Measurements from ENCODE around the gene OSTM1.

The OSTM1 gene
- 45.7 to 74.0 (median 66.7) reads per million in 3 experiments for total RNA-seq

GRCh38 chr6:108074359-108075144, at the start of gene OSTM1:
Gene OSTM1, minus strand, starts transcription at chr6:108074741. Its CDS starts 90 bp downstream, at chr6:108074651.
- DNase-seq = peak; percentile 92

GRCh38 chr6:108123946-108124345, 49.4 kb upstream of the OSTM1 start:
- no peak for DNase-seq

GRCh38 chr6:108123481-108123929, 49.0 kb upstream of the OSTM1 start:
- no peak for DNase-seq

- DNase-seq = no peak
These were observed 47.1 kb upstream of the OSTM1 start for GRCh38 chr6:108121612-108122011.

- DNase-seq = no peak
These were observed 45.8 kb upstream of the OSTM1 start for GRCh38 chr6:108120311-108120710.

GRCh38 chr6:108119769-108120141, 45.2 kb upstream of the OSTM1 start:
- DNase-seq = no peak

- DNase-seq = no peak
These were observed 44.5 kb upstream of the OSTM1 start for GRCh38 chr6:108118810-108119768.

- DNase-seq = no peak
These were observed 43.8 kb upstream of the OSTM1 start for GRCh38 chr6:108118359-108118724.

- DNase-seq = no peak
These were observed 43.2 kb upstream of the OSTM1 start for GRCh38 chr6:108117427-108118358.

GRCh38 chr6:108116546-108117426, 42.2 kb upstream of the OSTM1 start:
- no peak for DNase-seq

- no peak for DNase-seq
These were observed 41.1 kb upstream of the OSTM1 start for GRCh38 chr6:108115598-108116058.

- DNase-seq = no peak
These were observed 40.5 kb upstream of the OSTM1 start for GRCh38 chr6:108114841-108115597.

- no peak for DNase-seq
These were observed 39.3 kb upstream of the OSTM1 start for GRCh38 chr6:108113557-108114519.

GRCh38 chr6:108108374-108108773, 33.8 kb upstream of the OSTM1 start:
- DNase-seq = no peak

GRCh38 chr6:108107102-108107501, 32.6 kb upstream of the OSTM1 start:
- DNase-seq = no peak

GRCh38 chr6:108106694-108107093, 32.2 kb upstream of the OSTM1 start:
- no peak for DNase-seq

GRCh38 chr6:108106261-108106660, 31.7 kb upstream of the OSTM1 start:
- DNase-seq = no peak

- DNase-seq = no peak
These were observed 31.0 kb upstream of the OSTM1 start for GRCh38 chr6:108105571-108105970.

GRCh38 chr6:108102965-108103364, 28.4 kb upstream of the OSTM1 start:
- DNase-seq = no peak

Data from central memory CD4-positive, alpha-beta T cell (primary cell).